ENCODE measurements around the gene PDE3A.

GRCh38 chr12:20576528-20576927, 208.2 kb downstream of the PDE3A start:
- no peak for TF ChIP-seq GATA3 (IDR thresholded peaks at IDR 0.05; ENCODE audit: low read depth, low read length)
- no peak for TF ChIP-seq GATA2 (IDR thresholded peaks at IDR 0.05; ENCODE audit: low read depth, low read length)

All from SH-SY5Y (cell line).